HG03575 (cell line): ENCODE results near the gene FHIP2A.
"Not testable (repeated sequence)": the region's sequence is repeated elsewhere in the genome, so short reads cannot be mapped to it uniquely, and the experiment has no call there.

Experiments used
- ATAC-seq: cut with Tn5 transposase; IDR thresholded peaks from one replicate; pipeline ENCODE4 v1.9.1; 2021; ENCODE audit not compliant: unreplicated experiment, insufficient number of reproducible peaks, low FRiP score; ENCODE audit errors: extremely low read depth

FHIP2A gene, protein sequence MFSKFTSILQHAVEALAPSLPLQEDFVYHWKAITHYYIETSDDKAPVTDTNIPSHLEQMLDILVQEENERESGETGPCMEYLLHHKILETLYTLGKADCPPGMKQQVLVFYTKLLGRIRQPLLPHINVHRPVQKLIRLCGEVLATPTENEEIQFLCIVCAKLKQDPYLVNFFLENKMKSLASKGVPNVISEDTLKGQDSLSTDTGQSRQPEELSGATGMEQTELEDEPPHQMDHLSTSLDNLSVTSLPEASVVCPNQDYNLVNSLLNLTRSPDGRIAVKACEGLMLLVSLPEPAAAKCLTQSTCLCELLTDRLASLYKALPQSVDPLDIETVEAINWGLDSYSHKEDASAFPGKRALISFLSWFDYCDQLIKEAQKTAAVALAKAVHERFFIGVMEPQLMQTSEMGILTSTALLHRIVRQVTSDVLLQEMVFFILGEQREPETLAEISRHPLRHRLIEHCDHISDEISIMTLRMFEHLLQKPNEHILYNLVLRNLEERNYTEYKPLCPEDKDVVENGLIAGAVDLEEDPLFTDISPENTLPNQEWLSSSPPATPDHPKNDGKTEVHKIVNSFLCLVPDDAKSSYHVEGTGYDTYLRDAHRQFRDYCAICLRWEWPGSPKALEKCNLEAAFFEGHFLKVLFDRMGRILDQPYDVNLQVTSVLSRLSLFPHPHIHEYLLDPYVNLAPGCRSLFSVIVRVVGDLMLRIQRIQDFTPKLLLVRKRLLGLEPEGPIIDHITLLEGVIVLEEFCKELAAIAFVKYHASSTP

DNA sequence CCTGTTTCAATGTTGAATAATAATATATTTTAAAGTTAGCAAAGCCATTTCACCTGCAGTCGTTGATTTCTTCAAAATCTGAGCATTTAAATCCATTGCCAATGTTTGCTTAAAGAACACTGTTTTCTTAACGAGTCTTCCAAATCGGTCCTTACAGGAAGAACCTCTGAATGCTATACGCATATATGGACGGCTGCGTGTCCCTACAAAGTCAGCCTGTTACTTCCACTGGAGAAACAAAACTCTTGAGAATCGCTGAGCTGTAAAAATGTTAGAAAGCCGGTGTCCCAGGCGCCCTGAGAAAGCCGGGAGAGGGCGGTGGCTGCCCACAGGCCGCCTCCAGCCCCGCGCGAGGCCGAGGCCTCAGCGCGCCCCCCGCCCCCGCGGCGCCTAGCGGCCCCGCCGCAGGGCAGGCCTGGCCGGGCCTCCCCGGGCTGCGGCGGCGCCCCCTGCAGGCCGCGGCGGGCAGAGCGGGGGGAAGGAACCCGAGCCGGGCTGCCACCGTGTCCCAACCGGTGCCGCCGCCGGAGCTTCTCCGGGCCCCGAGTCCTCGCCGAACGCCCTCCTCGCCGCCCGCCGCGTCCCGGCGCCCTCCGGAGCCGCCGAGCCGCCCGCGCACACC lies at the start of gene FHIP2A:
TSS of gene FHIP2A (plus strand) at position 488 of the 622 bp plus-strand sequence. CDS start 299 bp downstream, outside the sequence.
- peak; percentile 27 for ATAC-seq

- no peak for ATAC-seq
Measured at GRCh38 chr10:114772496-114773196, 48.9 kb upstream of the FHIP2A start.

DNA sequence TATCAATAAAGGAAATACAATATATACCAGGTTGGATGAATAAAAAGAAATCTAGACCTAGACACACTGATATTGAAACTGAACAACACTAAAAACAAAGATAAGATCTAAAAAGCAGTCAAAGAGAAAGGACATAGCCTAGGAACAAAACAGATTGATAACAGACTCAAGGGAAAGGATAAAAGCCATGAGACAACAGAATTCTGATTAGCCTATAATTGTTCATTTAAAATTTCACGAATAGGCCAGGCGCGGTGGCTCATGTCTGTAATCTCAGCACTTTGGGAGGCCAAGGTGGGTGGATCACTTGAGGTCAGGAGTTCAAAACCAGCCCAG lies 48.4 kb upstream of the FHIP2A start:
- ATAC-seq, result no peak

GRCh38 chr10:114775082-114775481 lies 46.5 kb upstream of the FHIP2A start:
- not testable (repeated sequence) for ATAC-seq

- ATAC-seq, result no peak
Measured at GRCh38 chr10:114777415-114777814, 44.2 kb upstream of the FHIP2A start.

DNA sequence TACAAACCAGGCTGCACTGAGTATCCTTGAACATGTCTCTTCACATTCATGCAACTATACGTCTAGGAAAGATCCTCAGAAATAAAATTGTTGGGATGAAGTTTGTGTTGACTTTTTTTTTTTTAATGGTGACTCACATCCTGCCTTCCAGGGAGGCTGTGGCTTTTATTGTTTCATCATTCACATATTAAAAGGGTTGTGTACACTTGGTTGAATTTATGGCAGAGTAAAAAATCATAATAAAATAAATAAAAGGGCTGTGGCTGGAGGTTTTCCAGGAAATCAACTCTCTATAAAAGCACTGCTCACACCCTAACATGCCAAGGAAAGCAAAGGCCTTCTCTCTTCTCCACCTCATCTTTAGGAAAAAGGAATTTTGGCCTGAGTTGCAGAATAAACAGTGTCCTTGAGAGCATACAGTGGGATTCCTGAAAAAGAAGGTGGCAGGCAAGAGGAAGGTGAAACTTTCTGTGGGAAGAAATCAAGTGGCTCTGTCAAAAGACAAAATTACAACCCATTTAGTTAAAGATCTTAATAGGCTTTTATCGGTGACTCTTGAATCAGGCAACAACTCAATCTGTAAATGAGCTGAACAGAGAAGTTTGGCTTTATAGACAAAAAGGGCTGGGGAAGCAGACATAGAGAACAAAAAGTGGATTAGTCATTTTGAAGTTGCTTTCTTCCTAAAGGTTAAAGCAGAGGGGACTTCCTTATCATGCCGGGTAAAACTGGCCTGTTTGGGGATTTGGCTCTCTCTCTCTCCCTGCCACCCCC lies 41.6 kb upstream of the FHIP2A start:
- no peak for ATAC-seq

- no peak for ATAC-seq
Measured at GRCh38 chr10:114780577-114781184, 40.9 kb upstream of the FHIP2A start.

- no peak for ATAC-seq
Measured at GRCh38 chr10:114782666-114783065, 38.9 kb upstream of the FHIP2A start.

- ATAC-seq, result no peak
Measured at GRCh38 chr10:114783686-114784085, 37.9 kb upstream of the FHIP2A start.

- peak; percentile 57 for ATAC-seq
Measured at GRCh38 chr10:114786492-114786891, 35.1 kb upstream of the FHIP2A start.

- not testable (repeated sequence) for ATAC-seq
Measured at GRCh38 chr10:114787131-114787530, 34.4 kb upstream of the FHIP2A start.

DNA sequence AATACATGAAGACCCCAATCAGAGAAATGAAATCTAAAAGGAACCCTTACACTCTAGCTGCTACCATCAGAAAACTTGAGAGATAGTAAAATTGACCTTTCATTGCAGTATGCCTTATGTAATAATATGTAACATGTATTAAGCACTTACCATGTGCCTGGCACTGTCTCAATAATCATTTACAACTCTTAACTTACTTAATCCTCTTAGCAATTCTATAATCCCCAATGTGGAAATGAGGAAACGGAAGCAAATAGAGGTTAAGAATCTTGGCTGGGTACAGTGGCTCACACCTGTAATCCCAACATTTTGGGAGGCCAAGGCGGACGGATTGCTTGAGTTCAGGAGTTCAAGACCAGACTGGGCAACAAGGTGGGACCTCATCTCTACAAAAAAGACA lies 29.8 kb upstream of the FHIP2A start:
- ATAC-seq, result no peak

DNA sequence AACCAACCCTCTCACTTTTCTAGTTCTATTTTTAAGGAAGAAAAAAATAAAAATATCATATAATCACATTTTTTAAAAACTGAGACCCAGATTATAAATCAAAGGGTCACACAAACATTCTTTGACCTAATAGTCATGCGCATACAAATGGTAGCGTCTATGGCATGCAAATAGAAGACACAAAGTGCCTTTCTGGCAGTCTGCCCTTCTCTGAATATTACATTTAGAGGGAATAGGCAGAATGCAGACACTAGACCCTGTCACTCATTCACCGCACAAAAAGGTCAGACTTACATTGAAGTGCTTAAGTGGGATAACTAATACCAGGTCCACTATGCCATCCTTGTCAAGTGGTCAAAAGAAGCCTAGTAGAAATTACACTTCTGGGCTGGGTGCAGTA lies 26.5 kb upstream of the FHIP2A start:
- no peak for ATAC-seq

- no peak for ATAC-seq
Measured at GRCh38 chr10:114800361-114800760, 21.2 kb upstream of the FHIP2A start.

DNA sequence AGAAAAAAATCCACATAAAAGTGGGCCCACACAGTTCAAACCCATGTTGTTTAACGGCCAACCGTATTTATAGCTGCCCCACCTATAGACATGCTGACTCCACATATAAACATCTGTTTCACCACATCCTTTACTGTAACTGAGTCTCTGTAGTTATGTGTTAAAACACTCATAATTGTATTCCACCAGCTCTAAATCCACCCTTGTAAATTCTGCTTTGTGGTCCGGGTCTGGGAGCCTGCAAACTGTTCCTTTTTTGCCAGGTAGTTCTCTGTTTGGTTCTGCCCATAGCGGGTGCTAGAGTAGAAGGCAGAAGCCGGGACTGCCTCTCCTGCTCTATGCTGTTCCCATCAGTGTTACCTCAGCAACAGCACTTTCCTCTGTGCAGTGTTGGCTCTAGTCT lies 20.2 kb upstream of the FHIP2A start:
- ATAC-seq, result peak; percentile 72

DNA sequence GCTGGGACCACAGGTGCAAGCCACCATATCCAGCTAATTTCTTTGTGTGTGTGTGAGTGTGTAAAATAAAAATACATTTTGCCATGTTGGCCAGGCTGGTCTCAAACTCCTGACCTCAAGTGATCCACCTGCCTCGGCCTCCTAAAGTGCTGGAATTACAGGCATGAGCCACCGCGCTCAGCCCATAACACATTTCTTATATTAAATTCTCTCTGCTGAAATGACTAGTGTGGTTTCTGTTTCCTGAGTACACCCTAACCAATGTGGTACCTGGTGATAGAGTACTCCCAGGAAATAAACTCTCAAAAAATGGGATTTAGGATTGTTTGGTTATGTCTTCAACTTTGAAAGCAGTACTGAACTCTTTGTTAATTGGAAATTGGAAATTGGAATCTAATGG lies 19.4 kb upstream of the FHIP2A start:
- ATAC-seq, result no peak

DNA sequence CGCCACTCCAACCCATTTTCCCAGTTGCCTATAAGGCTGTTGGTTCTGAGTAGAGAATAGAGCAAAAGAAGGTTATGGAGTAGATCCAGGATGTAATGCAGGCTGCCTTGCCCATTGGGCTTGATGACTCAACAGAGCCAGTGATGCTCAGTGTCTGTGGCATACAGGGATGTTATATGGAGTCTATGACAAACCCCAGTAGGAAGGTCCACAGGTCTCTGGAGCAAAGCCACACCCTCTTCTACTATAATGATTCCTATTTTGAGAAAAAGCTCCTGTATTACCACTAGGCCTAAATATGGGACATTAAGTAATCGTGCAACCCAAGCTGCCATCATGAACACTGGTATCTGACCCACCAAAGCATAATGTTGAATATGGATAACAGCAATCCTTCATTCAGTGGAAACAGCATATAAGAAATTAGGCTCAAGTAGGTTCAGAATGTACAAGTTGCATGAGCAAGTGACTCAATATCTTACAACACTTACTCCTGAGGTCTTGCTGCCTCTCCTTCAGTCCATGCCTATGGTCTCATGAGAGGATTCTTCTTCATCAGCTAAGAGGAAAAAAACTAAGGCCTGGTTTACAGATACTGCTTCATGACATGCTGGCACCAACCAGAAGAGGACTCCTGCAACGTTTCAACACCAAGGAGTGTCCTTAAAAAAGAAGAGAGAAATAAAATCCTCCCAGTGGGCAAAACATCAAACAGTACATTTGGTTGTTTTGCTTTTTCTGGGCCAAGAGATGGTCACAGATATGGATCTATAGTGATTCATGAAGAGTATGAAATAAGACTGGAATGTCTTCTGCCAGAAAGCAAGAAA lies 14.8 kb upstream of the FHIP2A start:
- no peak for ATAC-seq
